Effector memory CD8-positive, alpha-beta T cell (primary cell): Measurements from ENCODE around the gene BOC.

Experiments
- ATAC-seq: fragments of 150-1000 bp; cut with Tn5 transposase; replicated peaks from 2 replicates; pipeline ENCODE4 v1.10.0; 2021; ENCODE audit warnings: mild to moderate bottlenecking, moderate library complexity
- DNase-seq, 3 experiments: peaks; one replicate each; pipeline ENCODE4 v3.0.0; 2021
- H3K27ac Mint-ChIP-seq, 2 donors: one replicate each; pipeline ENCODE4 v1.8.0; 2022; ENCODE audit warnings: mild to moderate bottlenecking in 2 of 2, mixed read lengths in 2 of 2, moderate library complexity in 2 of 2
- H3K27me3 Mint-ChIP-seq, 2 donors: one replicate each; pipeline ENCODE4 v1.8.0; 2022; ENCODE audit warnings: mixed read lengths in 2 of 2
- H3K36me3 Mint-ChIP-seq: one replicate; pipeline ENCODE4 v1.8.0; 2022; ENCODE audit warnings: mild to moderate bottlenecking, moderate library complexity, mixed read lengths; ENCODE audit not compliant: insufficient read depth
- H3K4me1 Mint-ChIP-seq, 2 donors: one replicate each; pipeline ENCODE4 v1.8.0; 2022; ENCODE audit warnings: low read depth in 2 of 2, mixed read lengths in 2 of 2
- H3K4me3 Mint-ChIP-seq, 2 donors: one replicate each; pipeline ENCODE4 v1.8.0; 2022; ENCODE audit warnings: mild to moderate bottlenecking in 2 of 2, mixed read lengths in 2 of 2, moderate library complexity in 2 of 2
- H3K9me3 Mint-ChIP-seq, 2 donors: one replicate each; pipeline ENCODE4 v1.8.0; 2022; ENCODE audit warnings: mixed read lengths in 2 of 2

The BOC gene

GRCh38 chr3:113254171-113254947, 43.0 kb downstream of the BOC start:
- peaks cover 35 to 38% of the 10 kb centered on the region in 2 donors for H3K27me3 Mint-ChIP-seq
- H3K36me3 Mint-ChIP-seq = no peaks in the 10 kb centered on the region
- ATAC-seq (no peak), DNase-seq (no peak)
- no peaks in the 10 kb centered on the region for H3K9me3 Mint-ChIP-seq
- no peaks in the 10 kb centered on the region for H3K4me1 Mint-ChIP-seq
- H3K4me3 Mint-ChIP-seq = no peak overlapping the region
- H3K27ac Mint-ChIP-seq = no peak overlapping the region

GRCh38 chr3:113255100-113255853, 43.9 kb downstream of the BOC start:
- ATAC-seq (no peak), DNase-seq (no peak)
- H3K36me3 Mint-ChIP-seq = no peaks in the 10 kb centered on the region
- H3K4me3 Mint-ChIP-seq = no peak overlapping the region
- H3K9me3 Mint-ChIP-seq = no peaks in the 10 kb centered on the region
- peaks cover 35 to 38% of the 10 kb centered on the region in 2 donors for H3K27me3 Mint-ChIP-seq
- no peak overlapping the region for H3K27ac Mint-ChIP-seq
- no peaks in the 10 kb centered on the region for H3K4me1 Mint-ChIP-seq

GRCh38 chr3:113255854-113256615, 44.7 kb downstream of the BOC start:
- ATAC-seq (no peak), DNase-seq (no peak)
- Mint-ChIP-seq H3K4me3 (no peak overlapping the region), H3K27me3 (peaks cover 35 to 38% of the 10 kb centered on the region in 2 donors), H3K36me3 (no peaks in the 10 kb centered on the region), H3K9me3 (no peaks in the 10 kb centered on the region), H3K4me1 (no peaks in the 10 kb centered on the region), H3K27ac (no peak overlapping the region)

DNA sequence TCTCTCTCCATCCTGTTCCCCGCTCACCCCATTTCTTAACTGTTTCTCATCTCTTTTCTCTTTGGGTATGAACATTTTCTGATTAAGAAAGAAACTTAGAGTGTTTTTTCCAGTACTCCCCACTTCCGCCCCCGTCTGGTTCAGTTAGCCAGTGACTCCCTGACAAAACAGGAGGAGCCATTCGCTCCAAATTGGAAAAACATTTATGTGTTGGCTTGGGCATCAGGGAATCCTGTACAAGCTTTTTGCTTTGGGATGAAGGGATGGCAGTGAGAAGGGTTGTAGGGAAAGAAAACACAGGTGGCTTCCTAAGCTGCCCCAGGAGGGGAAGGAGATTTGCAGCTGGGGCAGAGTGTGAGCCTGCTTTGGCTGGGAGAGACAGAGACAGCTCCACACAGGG, 47.0 kb downstream of the BOC start:
- Mint-ChIP-seq H3K27ac (no peak overlapping the region), H3K36me3 (no peaks in the 10 kb centered on the region), H3K27me3 (peaks cover 36 to 49% of the 10 kb centered on the region in 2 donors), H3K4me3 (no peak overlapping the region), H3K9me3 (no peaks in the 10 kb centered on the region), H3K4me1 (no peaks in the 10 kb centered on the region)
- ATAC-seq = no peak
- DNase-seq = no peak

- Mint-ChIP-seq H3K36me3 (no peaks in the 10 kb centered on the region), H3K27me3 (peaks cover 36 to 49% of the 10 kb centered on the region in 2 donors), H3K27ac (no peak overlapping the region), H3K4me1 (no peaks in the 10 kb centered on the region), H3K4me3 (no peak overlapping the region), H3K9me3 (no peaks in the 10 kb centered on the region)
- ATAC-seq = no peak
- no peak for DNase-seq
Observed at GRCh38 chr3:113259196-113259595, 47.8 kb downstream of the BOC start.

GRCh38 chr3:113261063-113261625, 49.8 kb downstream of the BOC start:
- no peak overlapping the region for H3K27ac Mint-ChIP-seq
- H3K9me3 Mint-ChIP-seq = no peaks in the 10 kb centered on the region
- no peak for ATAC-seq
- DNase-seq = no peak
- H3K4me1 Mint-ChIP-seq = no peaks in the 10 kb centered on the region
- no peak overlapping the region for H3K4me3 Mint-ChIP-seq
- H3K27me3 Mint-ChIP-seq = peaks cover 36 to 49% of the 10 kb centered on the region in 2 donors
- H3K36me3 Mint-ChIP-seq = no peaks in the 10 kb centered on the region

DNA sequence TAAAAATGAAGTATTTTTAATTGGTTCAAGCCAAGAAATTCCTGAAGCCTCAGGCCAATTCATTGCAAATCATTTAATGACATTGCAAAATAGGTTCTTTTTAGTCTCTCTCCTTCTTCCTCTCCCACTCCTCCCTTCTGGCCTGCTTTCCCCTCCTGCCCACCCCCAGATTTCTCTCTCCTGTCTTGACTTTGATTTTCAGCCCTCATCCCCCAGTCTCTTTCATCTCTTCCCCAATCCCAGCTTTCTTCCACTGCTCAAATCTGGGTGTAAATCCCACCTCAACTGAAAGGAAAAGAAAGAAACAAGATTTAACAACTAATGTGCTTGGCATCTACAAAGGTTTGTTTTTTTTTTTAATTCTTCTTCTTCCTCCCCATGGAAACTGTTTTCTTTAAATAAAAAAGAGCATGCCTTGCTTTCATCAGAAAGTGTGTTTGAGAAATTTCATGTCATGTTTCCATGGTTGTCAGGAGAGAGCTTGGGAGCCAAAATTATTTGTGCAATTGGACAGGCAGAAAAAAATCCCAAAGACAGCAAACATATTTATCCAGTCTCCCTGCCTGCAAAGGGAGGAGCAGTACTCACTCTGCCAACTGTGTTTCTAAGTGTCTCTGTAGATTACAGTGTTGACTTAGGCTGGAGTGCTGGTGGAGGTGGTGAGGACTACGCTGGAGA, 50.4 kb downstream of the BOC start:
- no peaks in the 10 kb centered on the region for H3K4me1 Mint-ChIP-seq
- H3K27ac Mint-ChIP-seq = no peak overlapping the region
- peaks cover 36 to 49% of the 10 kb centered on the region in 2 donors for H3K27me3 Mint-ChIP-seq
- no peaks in the 10 kb centered on the region for H3K9me3 Mint-ChIP-seq
- no peak for ATAC-seq
- H3K36me3 Mint-ChIP-seq = no peaks in the 10 kb centered on the region
- H3K4me3 Mint-ChIP-seq = no peak overlapping the region
- DNase-seq = no peak

DNA sequence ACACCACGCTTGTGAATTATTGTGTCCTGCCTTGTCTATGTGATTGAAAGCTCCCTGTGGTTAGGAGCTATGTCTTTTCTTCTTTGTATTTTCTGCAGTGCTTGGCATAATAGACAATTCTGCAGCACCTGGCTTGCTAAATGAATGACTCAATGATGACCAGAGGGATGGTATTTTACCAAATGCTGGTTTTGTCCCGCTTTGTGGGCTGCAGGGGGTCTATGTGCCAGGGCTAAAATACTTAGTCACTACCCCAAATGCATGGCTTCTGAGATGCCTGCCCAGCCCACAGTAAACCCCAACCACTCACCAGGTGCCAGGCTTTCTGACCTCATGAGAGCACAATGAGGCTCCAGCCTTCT, 50.9 kb downstream of the BOC start:
- Mint-ChIP-seq H3K27me3 (peaks cover 36 to 52% of the 10 kb centered on the region in 2 donors), H3K4me1 (no peaks in the 10 kb centered on the region), H3K9me3 (no peaks in the 10 kb centered on the region), H3K36me3 (no peaks in the 10 kb centered on the region), H3K27ac (no peak overlapping the region), H3K4me3 (no peak overlapping the region)
- DNase-seq (no peak), ATAC-seq (no peak)

- Mint-ChIP-seq H3K4me1 (no peaks in the 10 kb centered on the region), H3K9me3 (no peaks in the 10 kb centered on the region)
- DNase-seq = no peak
Observed at GRCh38 chr3:113263020-113263419, 51.7 kb downstream of the BOC start.

DNA sequence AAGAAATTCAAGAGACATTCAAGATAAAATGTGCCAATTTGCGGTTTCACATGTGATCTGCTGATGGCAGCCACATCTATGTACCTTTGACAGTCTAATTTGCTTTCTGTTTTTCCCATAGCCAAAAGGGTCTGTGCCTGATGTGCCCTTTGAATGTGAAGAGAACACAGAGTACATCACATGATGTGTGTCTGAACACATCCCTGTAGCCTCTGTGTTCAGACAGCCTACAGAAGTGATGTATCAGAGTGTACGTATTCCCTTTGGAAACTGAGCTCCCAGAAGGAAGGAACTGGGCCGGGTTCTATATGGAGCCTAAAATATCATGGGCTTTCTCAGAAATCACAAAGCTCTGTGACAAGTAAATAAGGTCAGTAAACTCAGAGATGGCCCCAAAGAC, 52.4 kb downstream of the BOC start:
- Mint-ChIP-seq H3K27ac (no peak overlapping the region), H3K36me3 (no peaks in the 10 kb centered on the region), H3K4me1 (no peaks in the 10 kb centered on the region), H3K9me3 (no peaks in the 10 kb centered on the region), H3K4me3 (no peak overlapping the region), H3K27me3 (peaks cover 32 to 58% of the 10 kb centered on the region in 2 donors)
- DNase-seq (no peak), ATAC-seq (no peak)

More at GRCh38 chr3:113263020-113263419, 51.7 kb downstream of the BOC start:
- Mint-ChIP-seq H3K27me3 (peaks cover 33 to 58% of the 10 kb centered on the region in 2 donors), H3K4me3 (no peak overlapping the region), H3K27ac (no peak overlapping the region), H3K36me3 (no peaks in the 10 kb centered on the region)
- ATAC-seq = no peak

DNA sequence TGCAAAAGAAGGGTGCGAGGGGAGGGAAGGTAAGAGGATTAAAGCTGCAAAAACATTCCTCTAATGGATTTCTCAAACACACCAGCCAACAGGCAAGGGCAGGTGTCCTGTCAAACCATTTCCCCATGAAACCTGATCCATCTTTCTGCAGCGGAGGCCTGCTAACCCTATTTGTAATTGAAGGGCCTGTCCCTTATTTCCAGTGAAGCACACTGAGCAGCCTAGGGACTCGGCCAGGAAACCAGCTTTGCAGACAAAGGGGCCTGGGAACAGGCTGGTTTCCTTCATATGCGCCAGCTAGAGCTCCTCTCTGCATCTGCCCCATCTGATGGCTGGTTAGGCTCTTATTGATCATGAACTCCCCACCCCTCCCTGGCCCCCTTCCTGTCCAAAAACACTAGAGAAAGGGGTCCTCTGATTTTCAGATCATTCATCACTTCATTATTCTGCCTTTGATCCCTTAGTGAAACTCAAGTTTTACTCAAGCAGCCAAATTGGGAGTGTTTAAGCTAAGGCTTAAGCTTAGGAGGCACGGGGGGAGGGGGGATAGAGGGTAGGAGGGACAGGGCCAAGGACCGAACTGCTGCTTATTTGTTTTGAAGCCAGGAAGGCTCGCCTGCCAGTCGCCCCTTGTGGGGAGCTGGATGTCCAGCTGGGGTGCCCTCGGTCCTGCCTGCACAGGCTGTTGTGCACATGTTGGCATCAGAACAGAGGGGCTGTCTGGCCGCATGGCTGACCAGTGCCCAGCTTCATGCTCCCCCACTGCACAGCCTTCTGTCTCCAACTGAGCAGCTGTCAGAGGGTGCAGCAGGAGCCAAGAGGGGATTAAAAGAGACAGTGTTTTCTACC, 53.1 kb downstream of the BOC start:
- Mint-ChIP-seq H3K9me3 (no peaks in the 10 kb centered on the region), H3K36me3 (no peaks in the 10 kb centered on the region), H3K4me1 (no peaks in the 10 kb centered on the region), H3K4me3 (no peak overlapping the region), H3K27me3 (peaks cover 31 to 57% of the 10 kb centered on the region in 2 donors), H3K27ac (no peak overlapping the region)
- ATAC-seq (no peak), DNase-seq (no peak)

GRCh38 chr3:113265231-113265630, 53.9 kb downstream of the BOC start:
- Mint-ChIP-seq H3K4me1 (no peaks in the 10 kb centered on the region), H3K36me3 (no peaks in the 10 kb centered on the region), H3K27ac (no peak overlapping the region), H3K4me3 (no peak overlapping the region), H3K9me3 (no peaks in the 10 kb centered on the region), H3K27me3 (peaks cover 24 to 50% of the 10 kb centered on the region in 2 donors)
- DNase-seq (no peak), ATAC-seq (no peak)
